Keratinocyte (primary cell): ENCODE results near the gene PLEKHH2.

Source experiments
- EZH2 ChIP-seq: IDR thresholded peaks from one replicate; pipeline ENCODE4 v1.6.1; 2012; ENCODE audit warnings: inconsistent platforms, mild to moderate bottlenecking, low read length, moderate library complexity
- TF ChIP-seq, protein P1 (sequence below), 3 experiments: IDR thresholded peaks in 1 of 3; conservative IDR thresholded peaks in 1 of 3; optimal IDR thresholded peaks in 1 of 3; 2 replicates in 2 of 3; 3 replicates in 1 of 3; pipeline versions ENCODE3 to v1.5.1; 2011; ENCODE audit warnings: low read length in 3 of 3, mild to moderate bottlenecking in 3 of 3, moderate library complexity in 2 of 3, control low read depth in 1 of 3, inconsistent platforms in 1 of 3; ENCODE audit not compliant: insufficient read depth in 2 of 3; ENCODE audit errors: extremely low read depth in 1 of 3

DNA sequence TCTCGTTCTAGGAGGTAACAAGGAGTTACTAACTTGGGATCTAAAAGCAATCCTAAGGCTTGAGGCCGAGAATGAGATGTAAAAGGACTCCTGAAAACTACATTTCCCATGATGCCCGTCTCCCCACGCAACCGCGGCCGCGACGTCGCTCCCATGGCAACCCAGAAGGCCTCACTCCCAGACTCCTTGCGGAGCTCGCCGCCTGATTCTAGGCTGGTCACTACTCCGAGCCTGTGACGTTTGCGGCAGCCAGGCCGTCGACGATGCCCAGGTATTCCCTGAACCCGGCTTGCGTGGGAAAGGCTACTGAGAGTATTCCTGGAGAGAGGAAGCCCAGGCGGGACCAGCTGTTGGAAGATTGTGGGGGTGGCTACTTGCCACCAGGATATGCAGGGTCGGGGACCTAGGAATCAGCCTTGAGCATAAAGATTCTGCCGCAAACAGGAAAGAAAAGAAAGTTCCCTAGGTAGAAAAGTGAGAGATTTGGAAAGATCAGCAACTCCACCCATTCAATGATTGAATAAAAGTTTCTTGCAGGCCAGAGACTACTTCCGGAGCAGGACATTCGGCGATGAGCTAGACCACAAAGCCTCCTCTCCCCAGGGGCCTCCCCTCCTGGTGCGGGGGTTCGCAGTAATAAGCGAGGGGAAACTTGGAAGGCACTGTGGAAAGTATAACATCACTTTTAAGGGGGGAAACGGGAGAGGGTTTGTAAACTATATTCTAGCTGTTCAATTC is 137.0 kb downstream of the PLEKHH2 start, which contains the start of gene DYNC2LI1:
- TF ChIP-seq, protein P1, sequence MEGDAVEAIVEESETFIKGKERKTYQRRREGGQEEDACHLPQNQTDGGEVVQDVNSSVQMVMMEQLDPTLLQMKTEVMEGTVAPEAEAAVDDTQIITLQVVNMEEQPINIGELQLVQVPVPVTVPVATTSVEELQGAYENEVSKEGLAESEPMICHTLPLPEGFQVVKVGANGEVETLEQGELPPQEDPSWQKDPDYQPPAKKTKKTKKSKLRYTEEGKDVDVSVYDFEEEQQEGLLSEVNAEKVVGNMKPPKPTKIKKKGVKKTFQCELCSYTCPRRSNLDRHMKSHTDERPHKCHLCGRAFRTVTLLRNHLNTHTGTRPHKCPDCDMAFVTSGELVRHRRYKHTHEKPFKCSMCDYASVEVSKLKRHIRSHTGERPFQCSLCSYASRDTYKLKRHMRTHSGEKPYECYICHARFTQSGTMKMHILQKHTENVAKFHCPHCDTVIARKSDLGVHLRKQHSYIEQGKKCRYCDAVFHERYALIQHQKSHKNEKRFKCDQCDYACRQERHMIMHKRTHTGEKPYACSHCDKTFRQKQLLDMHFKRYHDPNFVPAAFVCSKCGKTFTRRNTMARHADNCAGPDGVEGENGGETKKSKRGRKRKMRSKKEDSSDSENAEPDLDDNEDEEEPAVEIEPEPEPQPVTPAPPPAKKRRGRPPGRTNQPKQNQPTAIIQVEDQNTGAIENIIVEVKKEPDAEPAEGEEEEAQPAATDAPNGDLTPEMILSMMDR (optimal IDR thresholded peaks at IDR 0.05 in 1 of 3, IDR thresholded peaks at IDR 0.05 in 1 of 3, conservative IDR thresholded peaks at IDR 0.05 in 1 of 3; ENCODE audit: extremely low read depth in 1 of 3, insufficient read depth in 2 of 3, low read length in 3 of 3), result no peak
- TF ChIP-seq EZH2, result no peak
